Thoracic aorta (tissue), 2 donors: ENCODE data around the gene SNAPIN. TPM values are rescaled to one million over a fixed set of nuclear protein-coding genes. Genes with fewer than 3 reads are reported as not detected.
A peak's percentile ranks its signal among the peaks of the same experiment; 100 is the strongest.

Experiments used
- ATAC-seq: fragments of 150-250 bp; one replicate; pipeline ENCODE4 v1.8.0; 2017; ENCODE audit warnings: low read depth; ENCODE audit not compliant: insufficient number of reproducible peaks, low FRiP score
- DNase-seq: peaks from one replicate; pipeline ENCODE4 v3.0.0-alpha.2; 2020; ENCODE audit warnings: low spot score
- H3K27ac ChIP-seq, 2 donors: fragments of 200-600 bp; sonication (generic); 1 replicate in 1 of 2; 2 replicates in 1 of 2; pipeline ENCODE4 v1.5.1; 2016; ENCODE audit warnings: mild to moderate bottlenecking in 2 of 2, moderate library complexity in 2 of 2
- H3K27me3 ChIP-seq: fragments of 200-600 bp; sonication (generic); replicated peaks from 2 replicates; pipeline ENCODE4 v1.6.0; 2016; ENCODE audit warnings: mild to moderate bottlenecking; ENCODE audit not compliant: insufficient read depth
- H3K36me3 ChIP-seq: fragments of 200-600 bp; sonication (generic); one replicate; pipeline ENCODE4 v1.5.1; 2016
- H3K4me1 ChIP-seq, 2 donors: fragments of 200-600 bp; sonication (generic); 1 replicate in 1 of 2; 2 replicates in 1 of 2; pipeline versions ENCODE4 v1.5.1 to v1.6.0; 2016; ENCODE audit warnings: low read depth in 2 of 2, mild to moderate bottlenecking in 1 of 2; ENCODE audit not compliant: control insufficient read depth in 1 of 2
- H3K4me3 ChIP-seq: fragments of 200-600 bp; sonication (generic); 2 replicates; pipeline ENCODE4 v1.5.1; 2016; ENCODE audit warnings: mild to moderate bottlenecking
- H3K9me3 ChIP-seq: fragments of 200-600 bp; sonication (generic); 2 replicates; pipeline ENCODE4 v1.5.1; 2016
- total RNA-seq, 2 donors: library from RNA; depleted of rRNA; stranded (reverse); fragments of >200 nt; gene quantifications; one replicate each; pipeline versions ENCODE4 v1.1.0 to v1.2.3, GENCODE V29; 2016
- TF ChIP-seq, protein P1 (sequence below): fragments of 200-600 bp; sonication (generic); IDR thresholded peaks from one replicate; pipeline ENCODE4 v1.5.1; 2019; ENCODE audit warnings: antibody characterized with exemption

The SNAPIN gene
- total RNA-seq, 2 donors from 2014 or later, result 37.9 to 41.6 TPM

DNA sequence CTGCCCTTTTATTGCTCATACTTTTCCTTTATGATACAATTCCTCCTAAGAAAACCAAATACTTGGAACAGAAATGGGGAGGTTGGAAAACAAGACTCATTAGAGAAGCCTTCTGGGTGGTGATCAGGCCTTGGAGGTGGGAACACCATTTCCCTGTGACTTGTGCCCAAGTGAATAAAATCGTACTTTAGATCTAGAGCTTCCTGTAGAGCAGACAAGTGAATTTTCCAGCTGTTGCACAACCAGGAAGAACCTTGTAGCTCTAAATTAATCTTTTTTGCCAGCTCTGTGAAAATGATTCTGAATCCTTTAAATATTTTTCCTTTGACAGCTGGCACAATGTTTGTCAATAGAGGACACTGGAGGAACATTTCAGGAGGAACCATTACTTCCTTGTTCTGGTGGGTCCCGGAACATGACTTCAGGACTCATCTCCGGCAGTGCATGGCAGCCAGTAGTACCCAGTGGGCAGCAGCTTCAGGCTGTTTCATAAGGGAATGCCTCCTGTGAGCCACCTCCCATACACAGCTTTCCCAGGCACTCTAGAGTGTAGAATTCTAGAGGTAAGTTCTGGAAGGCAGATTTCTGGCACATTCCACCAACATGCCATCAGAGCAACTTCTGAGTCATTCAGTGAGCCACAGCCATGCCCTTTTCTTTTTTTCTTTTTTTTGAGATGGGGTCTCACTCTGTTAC lies 5.5 kb upstream of the SNAPIN start:
- H3K27me3 ChIP-seq, result no peaks in the 10 kb centered on the region
- ATAC-seq (no peak), DNase-seq (no peak)
- H3K36me3 ChIP-seq, result no peaks in the 10 kb centered on the region
- no peaks in the 10 kb centered on the region for H3K9me3 ChIP-seq
- no peak overlapping the region for H3K4me3 ChIP-seq
- H3K27ac ChIP-seq, result peak overlapping the region; percentile 26 to 38
- H3K4me1 ChIP-seq, result peaks cover 10 to 13% of the 10 kb centered on the region in 2 donors
- TF ChIP-seq, protein P1, sequence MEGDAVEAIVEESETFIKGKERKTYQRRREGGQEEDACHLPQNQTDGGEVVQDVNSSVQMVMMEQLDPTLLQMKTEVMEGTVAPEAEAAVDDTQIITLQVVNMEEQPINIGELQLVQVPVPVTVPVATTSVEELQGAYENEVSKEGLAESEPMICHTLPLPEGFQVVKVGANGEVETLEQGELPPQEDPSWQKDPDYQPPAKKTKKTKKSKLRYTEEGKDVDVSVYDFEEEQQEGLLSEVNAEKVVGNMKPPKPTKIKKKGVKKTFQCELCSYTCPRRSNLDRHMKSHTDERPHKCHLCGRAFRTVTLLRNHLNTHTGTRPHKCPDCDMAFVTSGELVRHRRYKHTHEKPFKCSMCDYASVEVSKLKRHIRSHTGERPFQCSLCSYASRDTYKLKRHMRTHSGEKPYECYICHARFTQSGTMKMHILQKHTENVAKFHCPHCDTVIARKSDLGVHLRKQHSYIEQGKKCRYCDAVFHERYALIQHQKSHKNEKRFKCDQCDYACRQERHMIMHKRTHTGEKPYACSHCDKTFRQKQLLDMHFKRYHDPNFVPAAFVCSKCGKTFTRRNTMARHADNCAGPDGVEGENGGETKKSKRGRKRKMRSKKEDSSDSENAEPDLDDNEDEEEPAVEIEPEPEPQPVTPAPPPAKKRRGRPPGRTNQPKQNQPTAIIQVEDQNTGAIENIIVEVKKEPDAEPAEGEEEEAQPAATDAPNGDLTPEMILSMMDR, result no peak

- Histone ChIP-seq H3K9me3 (no peaks in the 10 kb centered on the region), H3K4me3 (no peak overlapping the region), H3K4me1 (peaks cover 0 to 10% of the 10 kb centered on the region in 2 donors), H3K27me3 (no peaks in the 10 kb centered on the region), H3K36me3 (no peaks in the 10 kb centered on the region), H3K27ac (no peak overlapping the region)
- TF ChIP-seq, protein P1, result no peak
- ATAC-seq (no peak), DNase-seq (no peak)
These were observed 3.2 kb upstream of the SNAPIN start for GRCh38 chr1:153655333-153655732.

DNA sequence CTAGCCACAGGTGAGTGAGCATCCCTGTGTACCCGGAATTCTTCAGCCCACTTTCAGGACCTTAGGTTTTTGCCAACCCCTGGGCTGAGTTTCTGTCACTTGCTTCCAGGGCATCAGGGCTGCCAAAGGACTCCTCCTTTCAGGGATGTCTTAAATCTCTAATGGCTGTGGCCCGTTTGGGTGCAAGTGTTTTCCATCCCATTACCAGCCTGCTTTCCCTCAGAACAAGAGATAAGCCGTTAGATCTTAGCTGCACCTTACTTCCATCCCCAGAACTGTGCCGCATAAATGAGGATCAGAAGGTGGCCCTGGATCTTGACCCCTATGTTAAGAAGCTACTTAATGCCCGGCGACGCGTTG lies 652 bp downstream of the SNAPIN start:
- peak overlapping the region; percentile 88 to 97 for H3K27ac ChIP-seq
- ATAC-seq, result no peak

DNA sequence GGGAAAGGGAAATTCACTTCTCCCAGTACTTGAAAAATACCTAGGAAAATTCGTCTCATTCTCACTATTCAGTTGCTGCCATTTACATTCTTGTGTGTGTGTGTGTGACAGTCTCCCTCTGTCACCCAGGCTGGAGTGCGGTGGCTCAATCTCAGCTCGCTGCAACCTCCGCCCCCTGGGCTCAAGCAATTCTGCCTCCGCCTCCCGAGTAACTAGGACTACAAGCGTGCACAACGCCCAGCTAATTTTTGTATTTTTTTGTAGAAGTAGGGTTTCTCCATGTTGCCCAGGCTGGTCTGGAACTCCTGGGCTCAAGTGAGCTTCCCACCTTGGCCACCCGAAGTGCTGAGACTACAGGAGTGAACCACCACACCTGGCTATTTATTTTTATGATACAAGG lies 1.2 kb downstream of the SNAPIN start:
- peak overlapping the region; percentile 46 to 97 for H3K27ac ChIP-seq
- TF ChIP-seq, protein P1, result no peak
- H3K4me1 ChIP-seq, result peaks cover 0 to 10% of the 10 kb centered on the region in 2 donors
- ATAC-seq (no peak), DNase-seq (no peak)
- H3K9me3 ChIP-seq, result no peaks in the 10 kb centered on the region
- H3K4me3 ChIP-seq, result peak overlapping the region; percentile 98
- no peaks in the 10 kb centered on the region for H3K27me3 ChIP-seq
- H3K36me3 ChIP-seq, result peaks cover 35% of the 10 kb centered on the region

More for the DNA sequence above, 652 bp downstream of the SNAPIN start:
- Histone ChIP-seq H3K4me3 (peak overlapping the region; percentile 98), H3K36me3 (peaks cover 30% of the 10 kb centered on the region), H3K9me3 (no peaks in the 10 kb centered on the region), H3K27me3 (no peaks in the 10 kb centered on the region), H3K4me1 (peaks cover 0 to 10% of the 10 kb centered on the region in 2 donors)
- no peak for DNase-seq
- TF ChIP-seq, protein P1, result no peak

DNA sequence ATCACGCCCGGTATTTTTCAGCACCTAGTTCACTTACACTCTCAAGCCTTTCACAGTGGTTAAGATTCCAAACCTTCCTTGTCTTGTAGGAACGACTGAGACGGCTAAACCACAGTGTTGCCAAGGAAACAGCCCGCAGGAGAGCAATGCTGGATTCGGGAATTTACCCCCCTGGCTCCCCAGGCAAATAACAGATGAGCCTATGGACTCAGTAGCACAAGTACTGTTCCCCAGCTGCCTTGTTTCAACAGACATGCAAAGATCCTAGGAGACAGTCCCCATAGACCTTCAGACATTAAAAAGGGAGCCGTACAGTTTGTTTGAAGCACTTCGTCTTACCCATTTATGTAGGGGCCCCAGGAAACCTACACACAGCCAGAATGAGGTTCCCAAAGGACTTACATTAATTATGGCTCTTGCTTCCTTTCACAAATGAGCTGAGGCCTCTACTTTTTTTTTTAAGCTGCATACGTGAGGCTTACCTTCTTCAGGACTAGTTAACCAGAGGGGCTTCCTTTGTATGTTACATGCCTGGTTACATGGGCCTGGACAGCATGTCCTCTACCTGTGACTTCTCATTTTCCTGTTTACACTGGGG lies 2.7 kb downstream of the SNAPIN start:
- Histone ChIP-seq H3K36me3 (peaks cover 51% of the 10 kb centered on the region), H3K4me3 (no peak overlapping the region), H3K27ac (no peak overlapping the region), H3K9me3 (no peaks in the 10 kb centered on the region), H3K27me3 (no peaks in the 10 kb centered on the region), H3K4me1 (peaks cover 0 to 10% of the 10 kb centered on the region in 2 donors)
- TF ChIP-seq, protein P1, result no peak
- no peak for ATAC-seq
- DNase-seq, result no peak
